ENCODE measurements around the gene ACVRL1.
A peak's percentile ranks its signal among the peaks of the same experiment; 100 is the strongest.

Gene ACVRL1

GRCh38 chr12:51922146-51922545, 14.8 kb downstream of the ACVRL1 start:
- H3K9me3 ChIP-seq: no peaks in the 10 kb centered on the region
- no peak overlapping the region for H3K4me3 ChIP-seq (ENCODE audit: low read depth in 1 of 2, low read length in 1 of 2)
- H3K4me1 ChIP-seq (ENCODE audit: control insufficient read depth in 1 of 2, insufficient read depth in 1 of 2, low read depth in 1 of 2, low read length in 1 of 2): peaks cover 11 to 13% of the 10 kb centered on the region in 2 experiments
- TF ChIP-seq, protein P1, sequence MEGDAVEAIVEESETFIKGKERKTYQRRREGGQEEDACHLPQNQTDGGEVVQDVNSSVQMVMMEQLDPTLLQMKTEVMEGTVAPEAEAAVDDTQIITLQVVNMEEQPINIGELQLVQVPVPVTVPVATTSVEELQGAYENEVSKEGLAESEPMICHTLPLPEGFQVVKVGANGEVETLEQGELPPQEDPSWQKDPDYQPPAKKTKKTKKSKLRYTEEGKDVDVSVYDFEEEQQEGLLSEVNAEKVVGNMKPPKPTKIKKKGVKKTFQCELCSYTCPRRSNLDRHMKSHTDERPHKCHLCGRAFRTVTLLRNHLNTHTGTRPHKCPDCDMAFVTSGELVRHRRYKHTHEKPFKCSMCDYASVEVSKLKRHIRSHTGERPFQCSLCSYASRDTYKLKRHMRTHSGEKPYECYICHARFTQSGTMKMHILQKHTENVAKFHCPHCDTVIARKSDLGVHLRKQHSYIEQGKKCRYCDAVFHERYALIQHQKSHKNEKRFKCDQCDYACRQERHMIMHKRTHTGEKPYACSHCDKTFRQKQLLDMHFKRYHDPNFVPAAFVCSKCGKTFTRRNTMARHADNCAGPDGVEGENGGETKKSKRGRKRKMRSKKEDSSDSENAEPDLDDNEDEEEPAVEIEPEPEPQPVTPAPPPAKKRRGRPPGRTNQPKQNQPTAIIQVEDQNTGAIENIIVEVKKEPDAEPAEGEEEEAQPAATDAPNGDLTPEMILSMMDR (IDR thresholded peaks at IDR 0.05): no peak
- no peaks in the 10 kb centered on the region for H3K36me3 ChIP-seq
- H3K27me3 ChIP-seq: peaks cover 6% of the 10 kb centered on the region
- H3K27ac ChIP-seq: no peak overlapping the region

- H3K4me3 ChIP-seq (ENCODE audit: low read depth in 1 of 2, low read length in 1 of 2): peak overlapping the region in 1 of 2 experiments; percentile 23
- no peaks in the 10 kb centered on the region for H3K9me3 ChIP-seq
- TF ChIP-seq, protein P1 (IDR thresholded peaks at IDR 0.05): no peak
- H3K27ac ChIP-seq: no peak overlapping the region
- no peaks in the 10 kb centered on the region for H3K36me3 ChIP-seq
- H3K4me1 ChIP-seq (ENCODE audit: control insufficient read depth in 1 of 2, insufficient read depth in 1 of 2, low read depth in 1 of 2, low read length in 1 of 2): peaks cover 11 to 13% of the 10 kb centered on the region in 2 experiments
- peaks cover 6% of the 10 kb centered on the region for H3K27me3 ChIP-seq
Measured at GRCh38 chr12:51922762-51923505, 15.6 kb downstream of the ACVRL1 start.

DNA sequence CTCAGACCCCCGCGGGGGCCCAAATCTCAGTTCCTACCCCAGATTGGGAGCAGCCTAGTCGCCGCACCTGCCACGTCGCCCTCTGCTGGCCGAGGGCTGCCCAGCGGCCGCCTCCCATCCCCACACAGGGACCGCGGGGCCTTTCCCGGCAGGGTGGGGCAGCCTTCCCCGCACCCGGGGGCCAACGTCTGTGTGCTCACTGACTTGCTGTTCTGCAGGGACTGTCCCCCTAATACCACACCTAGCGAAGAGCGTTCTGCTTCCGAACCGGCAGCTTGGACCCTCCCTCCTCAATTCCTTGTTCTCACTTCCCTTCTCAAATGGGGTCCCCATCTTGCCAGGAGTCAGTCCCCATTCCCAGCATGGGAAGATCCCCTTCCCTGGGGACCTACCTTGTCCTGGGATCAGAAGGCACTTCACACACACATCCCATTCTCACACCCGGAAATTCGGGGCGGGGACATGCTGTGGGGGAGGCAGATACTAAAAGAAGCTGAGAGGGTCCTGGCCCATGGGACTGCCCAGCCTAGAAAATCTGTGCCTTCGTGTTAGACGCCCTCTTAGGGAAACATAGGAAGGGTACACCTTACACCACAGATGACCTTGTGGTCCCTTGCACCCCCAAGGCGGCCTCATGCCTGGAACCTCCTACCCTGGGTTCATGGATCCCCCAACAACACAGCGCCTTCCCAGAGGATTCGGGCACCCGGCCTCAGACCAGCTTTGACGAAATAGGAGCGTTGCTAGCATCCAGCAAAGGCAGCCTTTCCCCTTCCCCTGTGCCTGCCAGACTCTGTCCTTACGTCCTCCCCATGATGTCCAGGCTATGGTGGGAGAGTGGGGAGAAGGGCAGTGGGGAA, 16.4 kb downstream of the ACVRL1 start:
- H3K27ac ChIP-seq: no peak overlapping the region
- peaks cover 6% of the 10 kb centered on the region for H3K27me3 ChIP-seq
- no peaks in the 10 kb centered on the region for H3K36me3 ChIP-seq
- TF ChIP-seq, protein P1 (IDR thresholded peaks at IDR 0.05): peak; percentile 76
- H3K9me3 ChIP-seq: no peaks in the 10 kb centered on the region
- H3K4me3 ChIP-seq (ENCODE audit: low read depth in 1 of 2, low read length in 1 of 2): peak overlapping the region in 1 of 2 experiments; percentile 23
- peaks cover 11 to 13% of the 10 kb centered on the region in 2 experiments for H3K4me1 ChIP-seq (ENCODE audit: control insufficient read depth in 1 of 2, insufficient read depth in 1 of 2, low read depth in 1 of 2, low read length in 1 of 2)

DNA sequence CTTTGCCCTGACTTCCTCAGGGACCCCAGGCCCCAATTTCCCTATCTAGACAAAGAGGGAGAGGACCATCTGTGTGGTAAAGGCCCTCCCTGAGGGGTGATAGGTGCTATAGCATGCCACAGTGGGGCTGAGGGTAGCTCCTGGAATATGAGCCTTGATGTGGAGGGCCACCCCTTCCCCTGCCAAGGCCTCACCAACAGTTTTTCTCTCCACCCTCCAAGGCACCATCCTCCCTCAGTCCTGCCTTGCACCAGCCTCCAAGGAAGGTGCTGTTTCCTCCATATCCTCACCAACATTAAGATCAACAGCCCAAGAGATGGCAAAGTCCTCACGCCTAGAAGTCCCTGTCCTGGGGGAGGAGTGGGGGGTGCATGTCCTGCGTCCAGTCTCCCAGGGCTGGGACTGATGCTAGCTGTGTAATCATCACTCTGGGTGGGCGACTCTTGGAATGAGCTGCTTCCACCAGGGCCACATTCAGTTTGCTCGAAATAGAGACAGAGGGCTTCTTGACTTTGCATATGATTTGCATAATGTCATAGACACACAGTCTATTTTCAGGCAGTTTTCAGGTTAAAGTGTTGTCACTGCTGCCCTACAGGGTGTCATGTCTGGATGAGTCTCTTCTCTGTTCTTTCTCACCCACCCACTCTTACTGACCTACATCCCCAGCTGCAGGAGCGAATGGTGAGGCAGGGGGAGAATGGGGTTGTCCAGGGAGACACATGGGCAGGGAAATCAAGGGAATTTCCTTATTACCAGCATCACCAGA, 17.4 kb downstream of the ACVRL1 start:
- Histone ChIP-seq H3K36me3 (no peaks in the 10 kb centered on the region), H3K9me3 (no peaks in the 10 kb centered on the region), H3K4me1 (ENCODE audit: control insufficient read depth in 1 of 2, insufficient read depth in 1 of 2, low read depth in 1 of 2, low read length in 1 of 2) (peaks cover 11 to 13% of the 10 kb centered on the region in 2 experiments), H3K4me3 (ENCODE audit: low read depth in 1 of 2, low read length in 1 of 2) (no peak overlapping the region), H3K27ac (no peak overlapping the region), H3K27me3 (peaks cover 6% of the 10 kb centered on the region)
- TF ChIP-seq, protein P1 (IDR thresholded peaks at IDR 0.05): no peak

DNA sequence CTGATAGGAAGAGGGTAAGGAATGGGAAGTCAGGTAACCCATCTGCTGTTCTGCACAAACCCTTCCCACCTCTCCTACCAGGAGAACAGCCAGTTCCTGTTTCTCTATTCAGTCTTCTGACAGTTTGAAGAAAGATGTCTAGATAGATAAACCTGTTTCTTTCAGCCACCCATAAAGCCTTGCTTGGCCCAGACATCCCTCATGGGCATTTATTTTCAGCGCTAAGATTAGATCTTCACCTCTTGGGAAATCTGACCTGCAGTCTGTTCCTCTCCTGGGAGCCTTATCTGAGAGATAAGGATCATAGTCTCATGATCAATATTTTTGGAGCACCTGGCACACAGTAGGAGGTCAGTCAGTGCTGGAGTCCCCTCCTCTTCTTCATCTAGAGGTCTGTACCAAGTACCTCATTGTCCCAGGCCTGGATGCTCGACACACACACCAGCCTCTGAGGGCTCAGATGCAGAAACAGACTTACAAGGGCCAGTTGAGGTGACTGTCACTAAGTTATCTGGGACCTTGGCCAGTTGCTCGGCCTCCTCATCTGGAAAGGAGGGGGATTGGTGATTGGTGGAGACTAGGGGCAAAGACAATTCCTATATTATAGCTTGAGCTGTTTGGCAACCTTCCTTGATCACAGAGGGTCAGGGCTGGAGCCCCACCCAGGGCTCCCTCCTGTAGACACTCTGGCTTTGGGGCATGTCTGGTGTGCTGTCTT, 18.2 kb downstream of the ACVRL1 start:
- H3K4me1 ChIP-seq (ENCODE audit: control insufficient read depth in 1 of 2, insufficient read depth in 1 of 2, low read depth in 1 of 2, low read length in 1 of 2): peaks cover 11 to 13% of the 10 kb centered on the region in 2 experiments

More for the DNA sequence above, 18.2 kb downstream of the ACVRL1 start:
- Histone ChIP-seq H3K27me3 (peaks cover 6% of the 10 kb centered on the region), H3K36me3 (no peaks in the 10 kb centered on the region), H3K27ac (no peak overlapping the region), H3K4me3 (ENCODE audit: low read depth in 1 of 2, low read length in 1 of 2) (no peak overlapping the region), H3K9me3 (no peaks in the 10 kb centered on the region)
- TF ChIP-seq, protein P1 (IDR thresholded peaks at IDR 0.05): no peak
